Measurements from ENCODE around the gene RPS21.

GRCh38 chr20:62363920-62364851, 22.7 kb upstream of the RPS21 start:
- TF ChIP-seq CTCF (IDR thresholded peaks at IDR 0.05) (peak; percentile 9), EZH2phosphoT487 (IDR thresholded peaks at IDR 0.05) (no peak)
